Measurements from ENCODE around the gene ELF2. TPM values are rescaled to one million over a fixed set of nuclear protein-coding genes. Genes with fewer than 3 reads are reported as not detected.
"Not testable (repeated sequence)": the region's sequence is repeated elsewhere in the genome, so short reads cannot be mapped to it uniquely, and the experiment has no call there.

The ELF2 gene
- total RNA-seq, 1 donor = 52.2 TPM

DNA sequence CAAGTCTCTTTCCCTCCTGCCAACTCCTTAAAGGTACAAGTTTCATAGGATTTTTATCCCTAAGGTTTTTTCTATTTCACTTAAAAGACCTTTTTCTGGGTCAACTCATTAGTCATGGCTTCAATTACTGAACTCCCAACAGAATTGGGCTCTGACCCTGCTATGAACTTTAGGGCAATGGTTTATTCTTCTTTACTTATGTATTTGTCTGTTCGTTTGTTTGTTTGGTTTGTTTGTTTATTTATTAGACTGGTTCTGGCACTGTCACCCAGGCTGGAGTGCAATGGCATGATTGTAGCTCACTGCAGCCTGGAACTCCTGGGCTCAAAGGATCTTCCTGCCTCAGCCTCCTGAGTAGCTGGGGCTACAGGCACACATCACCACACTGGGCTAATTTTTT, 167.3 kb downstream of the ELF2 start:
- TF ChIP-seq, protein P1, sequence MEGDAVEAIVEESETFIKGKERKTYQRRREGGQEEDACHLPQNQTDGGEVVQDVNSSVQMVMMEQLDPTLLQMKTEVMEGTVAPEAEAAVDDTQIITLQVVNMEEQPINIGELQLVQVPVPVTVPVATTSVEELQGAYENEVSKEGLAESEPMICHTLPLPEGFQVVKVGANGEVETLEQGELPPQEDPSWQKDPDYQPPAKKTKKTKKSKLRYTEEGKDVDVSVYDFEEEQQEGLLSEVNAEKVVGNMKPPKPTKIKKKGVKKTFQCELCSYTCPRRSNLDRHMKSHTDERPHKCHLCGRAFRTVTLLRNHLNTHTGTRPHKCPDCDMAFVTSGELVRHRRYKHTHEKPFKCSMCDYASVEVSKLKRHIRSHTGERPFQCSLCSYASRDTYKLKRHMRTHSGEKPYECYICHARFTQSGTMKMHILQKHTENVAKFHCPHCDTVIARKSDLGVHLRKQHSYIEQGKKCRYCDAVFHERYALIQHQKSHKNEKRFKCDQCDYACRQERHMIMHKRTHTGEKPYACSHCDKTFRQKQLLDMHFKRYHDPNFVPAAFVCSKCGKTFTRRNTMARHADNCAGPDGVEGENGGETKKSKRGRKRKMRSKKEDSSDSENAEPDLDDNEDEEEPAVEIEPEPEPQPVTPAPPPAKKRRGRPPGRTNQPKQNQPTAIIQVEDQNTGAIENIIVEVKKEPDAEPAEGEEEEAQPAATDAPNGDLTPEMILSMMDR (IDR thresholded peaks at IDR 0.05; ENCODE audit: insufficient read depth, low read length) = no peak
- H3K4me3 ChIP-seq (ENCODE audit: low read depth, low read length) = no peak overlapping the region
- no peak for DNase-seq (ENCODE audit: low read depth)

DNA sequence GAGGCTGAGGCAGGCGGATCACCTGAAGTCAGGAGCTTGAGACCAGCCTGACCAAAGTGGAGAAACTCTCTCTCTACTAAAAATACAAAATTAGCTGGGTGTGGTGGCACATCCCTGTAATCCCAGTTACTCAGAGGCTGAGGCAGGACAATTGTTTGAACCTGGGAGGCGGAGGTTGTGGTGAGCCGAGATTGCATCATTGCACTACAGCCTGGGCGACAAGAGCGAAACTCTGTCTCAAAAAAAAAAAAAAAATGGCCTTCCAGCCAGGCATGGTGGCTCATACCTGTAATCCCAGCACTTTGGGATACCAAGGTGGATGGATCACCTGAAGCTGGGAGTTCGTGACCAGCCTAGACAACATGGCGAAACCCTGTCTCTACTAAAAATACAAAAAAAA, 168.7 kb downstream of the ELF2 start:
- not testable (repeated sequence) for DNase-seq (ENCODE audit: low read depth)

DNA sequence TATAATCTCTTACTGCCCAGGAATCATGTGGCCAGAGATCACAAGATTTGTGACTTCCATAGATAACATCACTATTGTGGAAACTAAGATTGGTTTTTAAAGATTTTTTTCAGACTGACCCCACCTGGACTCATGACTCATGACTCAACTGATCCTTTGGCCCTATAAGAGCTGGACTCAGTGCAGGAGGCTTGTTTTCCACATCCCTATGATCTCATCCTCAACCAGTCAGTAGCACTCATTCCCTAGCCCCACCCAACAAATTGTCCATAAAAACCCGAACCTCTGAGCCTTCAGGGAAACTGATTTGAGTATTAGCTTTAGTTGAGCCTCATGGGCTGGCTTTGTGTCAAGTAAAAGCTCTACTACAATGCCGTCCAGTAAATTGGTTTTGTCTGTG, 169.4 kb downstream of the ELF2 start:
- no peak for DNase-seq (ENCODE audit: low read depth)
- H3K4me3 ChIP-seq (ENCODE audit: low read depth, low read length) = no peak overlapping the region
- TF ChIP-seq, protein P1 (IDR thresholded peaks at IDR 0.05; ENCODE audit: insufficient read depth, low read length) = no peak

More for the DNA sequence above, 168.7 kb downstream of the ELF2 start:
- H3K4me3 ChIP-seq (ENCODE audit: low read depth, low read length) = not testable (repeated sequence)

Small RNA genes lying within 50 kb of the gene (small RNA-seq; reads per million reads assigned to genes)
- not detected for gene RF00017
- not detected for gene RF00019
- gene RN7SL382P = not detected
- gene RNU6-531P = not detected

Other genes starting within 250 kb of the ELF2 start
- gene NOCT, start 161.4 kb downstream of the ELF2 start, total RNA-seq (ENCODE audit: low replicate concordance) = 8.3 and 12.3 TPM in 2 replicates
- 17.1 and 56.9 TPM in 2 replicates for gene MGARP, start 103.0 kb upstream of the ELF2 start, total RNA-seq (ENCODE audit: low replicate concordance)
- gene NAA15, start 124.3 kb upstream of the ELF2 start, total RNA-seq (ENCODE audit: low replicate concordance) = 46.5 and 51.4 TPM in 2 replicates
- gene NDUFC1, start 125.3 kb upstream of the ELF2 start, total RNA-seq (ENCODE audit: low replicate concordance) = 29.1 and 34.4 TPM in 2 replicates

Data from fibroblast of the aortic adventitia (primary cell).